ENCODE results near the gene GLMN.

The GLMN gene, protein sequence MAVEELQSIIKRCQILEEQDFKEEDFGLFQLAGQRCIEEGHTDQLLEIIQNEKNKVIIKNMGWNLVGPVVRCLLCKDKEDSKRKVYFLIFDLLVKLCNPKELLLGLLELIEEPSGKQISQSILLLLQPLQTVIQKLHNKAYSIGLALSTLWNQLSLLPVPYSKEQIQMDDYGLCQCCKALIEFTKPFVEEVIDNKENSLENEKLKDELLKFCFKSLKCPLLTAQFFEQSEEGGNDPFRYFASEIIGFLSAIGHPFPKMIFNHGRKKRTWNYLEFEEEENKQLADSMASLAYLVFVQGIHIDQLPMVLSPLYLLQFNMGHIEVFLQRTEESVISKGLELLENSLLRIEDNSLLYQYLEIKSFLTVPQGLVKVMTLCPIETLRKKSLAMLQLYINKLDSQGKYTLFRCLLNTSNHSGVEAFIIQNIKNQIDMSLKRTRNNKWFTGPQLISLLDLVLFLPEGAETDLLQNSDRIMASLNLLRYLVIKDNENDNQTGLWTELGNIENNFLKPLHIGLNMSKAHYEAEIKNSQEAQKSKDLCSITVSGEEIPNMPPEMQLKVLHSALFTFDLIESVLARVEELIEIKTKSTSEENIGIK

DNA sequence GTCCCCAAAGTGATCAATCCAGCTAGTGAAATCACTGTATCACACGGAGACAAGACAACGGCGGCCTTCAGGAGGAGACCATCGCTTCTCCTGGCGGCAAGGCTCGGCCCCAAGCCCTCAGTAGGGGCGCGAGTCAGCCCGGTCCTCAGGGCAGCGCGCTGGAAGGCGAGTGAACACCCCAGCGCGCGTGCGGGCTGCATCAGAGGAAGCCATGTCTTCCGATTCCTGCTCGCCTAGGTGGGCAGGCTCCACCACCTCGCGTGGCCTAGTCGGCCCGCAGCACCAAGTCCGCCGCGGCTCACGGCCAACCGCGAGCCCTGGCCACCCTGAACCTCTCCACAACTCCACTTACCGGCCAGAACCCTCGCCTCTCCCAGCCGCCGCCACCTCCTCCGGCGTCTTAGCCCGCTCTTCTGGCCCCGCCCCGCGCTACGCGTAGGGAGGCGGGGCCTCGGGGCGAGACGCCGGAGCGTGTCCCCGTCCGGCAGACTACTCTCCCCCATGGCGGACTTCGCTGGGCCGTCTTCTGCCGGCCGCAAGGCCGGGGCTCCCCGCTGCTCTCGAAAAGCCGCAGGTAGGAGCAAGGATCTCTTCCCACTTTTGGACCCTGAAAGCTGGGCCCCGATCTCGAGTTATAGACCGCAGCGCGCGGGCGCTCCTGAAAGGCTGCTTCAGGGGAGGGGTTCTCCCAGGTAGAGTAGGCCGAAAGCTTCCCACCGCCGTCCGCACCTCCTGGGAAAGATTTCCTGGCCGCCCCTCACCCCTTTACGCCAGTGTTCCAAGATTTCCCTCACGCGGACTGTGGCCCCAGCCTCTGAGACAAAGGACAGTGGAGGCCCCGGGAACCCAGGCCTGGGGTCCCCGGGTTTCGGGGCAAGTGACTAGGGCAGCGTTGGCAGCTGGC, at the start of gene GLMN, which contains the start of gene RPAP2:
Gene GLMN, minus strand, starts transcription at position 415 of the 904 bp plus-strand sequence. CDS start 988 bp downstream, outside the sequence.
Gene RPAP2, plus strand, starts transcription at position 487 of the 904 bp plus-strand sequence. Its CDS starts 15 bp downstream, at position 502.
- H3K4me3 ChIP-seq (ENCODE audit: low read depth, low read length), result peak within 1 kb of the TSS; percentile 86
- peak; percentile 49 for DNase-seq (ENCODE audit: low read depth)

DNA sequence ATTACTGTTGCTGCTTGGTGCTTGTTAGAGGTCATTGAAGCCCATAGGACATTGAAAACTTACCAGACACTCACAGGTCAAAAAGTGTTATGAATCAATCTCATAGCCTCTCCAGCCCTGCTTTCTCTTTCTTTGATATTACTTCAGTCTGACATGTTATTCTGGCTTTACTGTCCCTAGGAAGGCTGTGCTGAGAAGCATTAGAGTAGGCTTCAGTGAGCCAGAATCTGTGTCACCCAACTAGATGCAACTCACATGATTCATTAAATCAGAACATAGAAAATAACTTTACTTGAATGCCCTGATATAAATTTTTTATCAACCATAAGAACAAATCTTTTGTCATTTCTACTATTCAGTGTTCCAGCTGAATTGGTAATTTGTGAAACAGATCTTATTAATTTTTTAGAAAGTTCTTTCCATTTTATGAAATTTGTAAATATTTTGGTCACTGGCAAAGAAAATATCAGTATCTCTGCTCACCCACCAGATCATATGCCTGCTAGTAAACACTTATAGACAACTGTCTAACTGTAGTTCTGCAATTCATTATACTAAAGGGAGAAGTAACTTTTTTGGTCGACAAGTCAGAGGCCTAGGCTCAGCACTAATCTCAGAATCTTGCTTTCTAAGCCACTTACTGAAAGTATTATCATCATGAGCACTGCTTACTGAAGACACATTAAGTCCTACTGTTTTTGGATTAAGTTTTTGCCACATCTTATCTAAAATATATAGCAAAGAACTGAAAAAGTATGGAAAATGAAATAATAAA, 48.3 kb upstream of the GLMN start:
- no peak for DNase-seq (ENCODE audit: low read depth)
- H3K4me3 ChIP-seq (ENCODE audit: low read depth, low read length), result no peak overlapping the region

DNA sequence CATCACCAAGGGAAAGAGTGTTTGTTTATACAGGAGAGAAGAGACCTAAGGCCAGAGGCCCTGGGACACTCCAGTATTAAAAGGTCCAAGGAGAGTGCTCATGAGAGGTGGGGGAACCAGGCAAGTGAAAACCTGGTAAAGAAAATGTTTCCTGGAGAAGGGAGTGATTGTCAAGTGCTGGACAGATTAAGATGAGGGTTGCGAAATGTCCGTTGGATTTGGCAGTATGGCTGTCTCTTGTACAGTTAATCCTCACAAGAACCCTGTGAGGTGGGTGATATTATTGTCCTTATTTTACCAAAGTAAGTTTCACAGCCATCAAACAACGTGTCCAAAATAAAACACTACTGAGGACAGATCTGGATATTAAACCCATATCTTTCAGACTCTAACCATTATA, 44.3 kb upstream of the GLMN start:
- no peak overlapping the region for H3K4me3 ChIP-seq (ENCODE audit: low read depth, low read length)
- DNase-seq (ENCODE audit: low read depth), result no peak

DNA sequence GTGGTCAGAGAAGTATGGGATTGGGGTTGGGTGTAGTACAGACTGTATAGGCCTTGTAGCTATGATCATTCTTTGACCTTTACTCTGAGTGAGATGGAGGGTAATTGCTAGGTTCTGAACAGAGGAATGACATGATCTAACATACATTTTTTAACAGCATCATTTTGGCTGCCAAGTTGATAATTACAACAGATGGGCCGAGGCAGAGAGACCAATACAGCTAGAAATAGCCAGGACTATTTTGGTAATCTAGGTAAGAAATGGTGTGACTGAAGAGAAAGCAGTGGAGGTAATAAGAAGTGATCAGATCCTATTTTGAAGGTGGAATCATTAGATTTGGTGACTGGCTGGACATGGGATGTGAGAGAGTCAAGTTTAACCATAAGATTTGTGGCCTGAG, 43.6 kb upstream of the GLMN start:
- DNase-seq (ENCODE audit: low read depth), result no peak
- H3K4me3 ChIP-seq (ENCODE audit: low read depth, low read length), result no peak overlapping the region

DNA sequence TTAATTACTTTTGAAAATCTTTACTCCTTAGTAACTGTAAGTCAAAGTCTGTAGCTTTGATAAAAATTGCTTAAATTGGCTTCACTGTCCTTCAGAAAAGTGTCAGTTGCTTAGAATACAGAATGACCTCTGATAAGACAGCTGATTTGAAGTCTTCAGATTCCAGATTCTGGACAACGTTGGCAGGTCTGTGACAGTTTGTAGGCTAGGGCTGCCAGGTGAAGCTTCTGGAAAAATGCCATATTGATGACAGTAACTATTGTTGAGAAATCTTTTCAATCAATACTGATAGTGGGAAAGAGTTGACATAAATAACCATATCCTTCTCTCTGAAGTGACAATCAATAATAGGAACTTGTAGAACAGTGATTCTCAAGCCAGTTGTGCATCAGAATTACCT, 41.4 kb upstream of the GLMN start:
- no peak for DNase-seq (ENCODE audit: low read depth)
- no peak overlapping the region for H3K4me3 ChIP-seq (ENCODE audit: low read depth, low read length)

DNA sequence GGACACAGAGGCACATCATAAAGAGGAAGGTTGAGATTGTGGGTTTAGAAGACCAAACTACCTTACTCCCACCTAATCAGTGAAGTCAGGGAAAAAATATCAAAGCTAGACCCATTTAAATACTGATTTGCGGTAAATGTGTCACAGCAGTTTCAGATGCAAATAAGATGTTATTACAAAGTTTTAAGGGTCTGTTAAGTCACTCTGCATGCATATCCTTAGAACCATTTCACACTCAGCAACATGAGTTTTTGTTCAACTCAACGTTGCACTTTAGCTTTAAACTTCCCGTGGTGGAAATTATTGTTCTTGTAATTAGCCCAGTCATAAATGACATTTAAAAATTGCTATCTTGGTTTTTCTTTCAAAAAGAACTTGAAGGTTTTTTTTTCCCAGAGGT, 34.9 kb upstream of the GLMN start:
- no peak for DNase-seq (ENCODE audit: low read depth)
- no peak overlapping the region for H3K4me3 ChIP-seq (ENCODE audit: low read depth, low read length)

DNA sequence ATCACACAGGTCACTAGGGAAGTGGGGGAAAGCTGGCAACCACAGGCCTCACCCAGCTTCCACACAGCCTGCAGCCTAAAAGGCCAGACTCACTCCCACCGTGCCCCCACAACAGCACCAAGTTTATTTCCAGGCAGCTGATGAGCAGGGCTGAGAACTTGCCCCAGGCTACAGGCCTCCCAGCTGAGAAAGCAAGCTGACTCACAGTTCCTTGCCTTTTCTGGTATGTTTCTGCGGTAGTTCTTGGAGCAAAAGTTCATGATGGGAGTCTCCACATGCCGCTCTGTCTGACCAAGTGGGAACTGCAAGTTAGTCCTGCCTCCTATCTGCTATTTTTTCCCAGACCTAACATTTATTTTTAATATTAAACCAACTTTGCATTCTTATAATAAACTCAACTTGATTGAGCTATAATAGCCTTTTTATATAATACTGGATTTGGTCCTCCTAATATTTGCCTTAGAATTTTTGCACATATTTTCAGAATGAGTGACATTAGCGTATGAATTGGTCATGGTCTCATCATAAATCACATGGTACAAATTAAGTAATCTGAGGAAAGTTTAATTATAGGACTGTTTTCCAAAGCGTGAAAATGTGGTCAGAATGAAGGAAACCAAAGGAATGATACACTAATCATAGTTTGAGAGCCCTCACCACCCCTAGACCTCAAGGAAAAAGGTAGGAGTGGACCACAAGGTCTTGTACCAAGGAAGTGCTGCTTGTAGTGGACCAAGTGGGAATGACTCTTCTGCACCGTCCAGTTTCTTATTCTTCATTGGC, 30.8 kb upstream of the GLMN start:
- H3K4me3 ChIP-seq (ENCODE audit: low read depth, low read length), result no peak overlapping the region
- no peak for DNase-seq (ENCODE audit: low read depth)

DNA sequence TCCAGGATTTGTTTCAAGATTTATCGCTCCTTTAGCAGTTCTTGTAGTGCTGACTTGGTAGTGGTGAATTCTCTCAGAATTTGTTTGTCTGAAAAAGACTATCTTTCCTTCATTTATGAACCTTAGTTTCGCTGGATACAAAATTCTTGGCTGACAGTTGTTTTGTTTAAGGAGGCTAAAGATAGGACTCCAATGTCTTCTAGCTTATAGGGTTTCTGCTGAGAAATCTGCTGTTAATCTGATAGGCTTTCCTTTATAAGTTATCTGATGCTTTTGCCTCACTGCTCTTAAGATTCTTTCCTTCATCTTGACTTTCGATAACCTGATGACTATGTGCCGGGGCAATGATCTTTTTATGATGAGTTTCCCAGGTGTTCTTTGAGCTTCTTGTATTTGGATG, 29.0 kb upstream of the GLMN start:
- DNase-seq (ENCODE audit: low read depth), result no peak

DNA sequence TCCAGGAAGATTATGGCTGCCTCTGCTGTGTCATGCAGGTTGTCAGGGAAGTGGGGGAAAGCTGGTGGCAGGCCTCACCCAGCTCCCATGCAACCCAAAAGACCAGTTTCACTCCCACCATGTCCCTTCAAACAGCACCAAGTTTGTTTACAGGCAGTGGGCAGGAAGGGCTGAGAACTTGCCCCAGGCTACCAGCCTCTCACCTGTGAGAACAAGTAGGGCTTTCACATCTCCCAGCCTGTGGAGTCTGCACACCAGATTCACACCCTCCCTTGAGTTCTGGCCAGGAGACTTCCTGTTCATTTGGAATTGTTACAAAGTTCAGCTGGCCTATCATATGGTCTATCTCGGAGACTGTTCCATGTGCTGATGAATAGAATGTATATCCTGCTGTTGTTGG, 27.9 kb upstream of the GLMN start:
- H3K4me3 ChIP-seq (ENCODE audit: low read depth, low read length), result no peak overlapping the region
- DNase-seq (ENCODE audit: low read depth), result no peak

More for the DNA sequence above, 29.0 kb upstream of the GLMN start:
- no peak overlapping the region for H3K4me3 ChIP-seq (ENCODE audit: low read depth, low read length)

DNA sequence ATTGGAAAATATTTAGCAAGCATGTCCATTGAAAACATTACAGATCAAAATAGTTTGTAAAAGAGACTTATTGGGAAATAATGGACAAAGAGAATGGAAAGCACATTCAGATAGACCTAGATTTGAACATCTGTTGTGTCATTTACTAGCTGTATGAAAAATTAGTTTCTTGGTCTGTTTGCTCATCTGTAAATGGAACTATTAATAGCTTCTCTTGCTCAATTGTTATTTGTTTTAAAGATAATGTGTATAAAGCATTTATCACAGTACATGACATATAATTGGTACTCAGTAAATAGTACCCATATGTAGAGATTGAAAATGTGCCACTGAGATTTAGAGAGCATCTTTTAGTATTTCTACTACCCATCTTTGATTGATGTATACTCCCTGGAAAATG, 26.0 kb upstream of the GLMN start:
- H3K4me3 ChIP-seq (ENCODE audit: low read depth, low read length), result no peak overlapping the region
- DNase-seq (ENCODE audit: low read depth), result no peak

DNA sequence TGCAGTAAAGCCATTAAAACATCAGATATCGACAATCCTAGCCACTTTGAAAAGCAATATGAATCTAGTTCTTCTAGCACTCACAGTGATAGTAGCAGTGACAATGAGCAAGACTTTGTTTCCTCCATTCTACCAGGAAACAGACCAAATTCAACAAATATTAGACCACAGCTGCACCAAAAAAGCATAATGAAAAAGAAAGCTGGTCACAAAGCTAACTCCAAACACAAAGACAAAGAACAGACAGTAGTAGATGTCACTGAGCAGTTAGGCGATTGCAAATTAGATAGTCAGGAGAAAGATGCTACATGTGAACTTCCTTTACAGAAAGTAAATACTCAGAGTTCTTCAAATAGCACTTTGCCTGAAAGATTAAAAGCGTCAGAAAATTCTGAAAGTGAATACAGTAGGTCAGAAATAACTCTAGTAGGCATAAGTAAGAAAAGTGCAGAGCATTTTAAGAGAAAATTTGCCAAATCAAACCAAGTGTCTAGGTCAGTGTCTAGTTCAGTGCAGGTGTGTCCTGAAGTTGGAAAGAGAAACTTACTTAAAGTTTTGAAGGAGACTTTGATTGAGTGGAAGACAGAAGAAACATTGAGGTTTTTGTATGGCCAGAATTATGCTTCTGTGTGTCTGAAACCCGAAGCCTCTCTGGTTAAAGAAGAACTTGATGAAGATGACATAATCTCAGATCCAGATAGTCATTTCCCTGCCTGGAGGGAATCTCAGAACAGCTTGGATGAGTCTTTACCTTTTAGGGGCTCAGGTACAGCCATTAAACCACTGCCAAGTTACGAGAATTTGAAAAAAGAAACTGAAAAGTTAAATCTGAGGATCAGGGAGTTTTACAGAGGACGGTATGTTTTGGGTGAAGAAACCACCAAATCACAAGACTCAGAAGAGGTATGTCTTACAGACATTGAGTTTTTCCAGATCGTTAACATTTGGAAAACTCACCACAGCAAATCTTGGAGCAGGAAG, 25.0 kb upstream of the GLMN start:
- no peak overlapping the region for H3K4me3 ChIP-seq (ENCODE audit: low read depth, low read length)

DNA sequence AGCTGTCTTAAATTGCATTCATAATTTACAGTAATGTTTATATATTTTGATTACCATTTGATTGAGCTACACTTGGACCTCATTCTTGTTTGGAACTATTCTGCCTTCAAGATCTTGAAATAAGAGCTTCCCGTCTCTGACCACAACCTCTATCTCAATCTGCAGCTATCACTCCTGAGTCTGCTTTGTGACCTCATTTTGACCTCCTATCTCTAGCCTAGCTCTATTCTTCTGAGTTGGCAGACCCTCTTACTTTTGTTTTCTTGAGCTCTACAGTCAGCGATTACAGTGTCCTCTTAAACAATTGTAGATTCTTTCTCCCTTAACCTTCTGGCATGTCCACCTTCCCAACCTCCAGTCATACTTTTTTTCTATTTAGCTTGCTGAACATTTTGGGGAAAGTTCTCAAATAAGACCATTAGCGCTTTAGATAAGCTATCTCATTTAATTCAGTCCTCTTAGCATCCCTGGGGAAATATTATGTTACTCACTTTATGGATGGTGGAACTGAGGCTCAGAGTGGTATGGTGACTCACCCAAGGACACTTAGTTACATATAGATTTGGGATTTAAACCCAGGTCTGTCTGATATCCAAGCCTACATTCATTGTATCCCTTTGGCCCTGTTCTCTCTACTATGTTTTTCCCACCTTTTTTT, 19.2 kb upstream of the GLMN start:
- no peak overlapping the region for H3K4me3 ChIP-seq (ENCODE audit: low read depth, low read length)
- DNase-seq (ENCODE audit: low read depth), result no peak

More for the DNA sequence above, 25.0 kb upstream of the GLMN start:
- no peak for DNase-seq (ENCODE audit: low read depth)

DNA sequence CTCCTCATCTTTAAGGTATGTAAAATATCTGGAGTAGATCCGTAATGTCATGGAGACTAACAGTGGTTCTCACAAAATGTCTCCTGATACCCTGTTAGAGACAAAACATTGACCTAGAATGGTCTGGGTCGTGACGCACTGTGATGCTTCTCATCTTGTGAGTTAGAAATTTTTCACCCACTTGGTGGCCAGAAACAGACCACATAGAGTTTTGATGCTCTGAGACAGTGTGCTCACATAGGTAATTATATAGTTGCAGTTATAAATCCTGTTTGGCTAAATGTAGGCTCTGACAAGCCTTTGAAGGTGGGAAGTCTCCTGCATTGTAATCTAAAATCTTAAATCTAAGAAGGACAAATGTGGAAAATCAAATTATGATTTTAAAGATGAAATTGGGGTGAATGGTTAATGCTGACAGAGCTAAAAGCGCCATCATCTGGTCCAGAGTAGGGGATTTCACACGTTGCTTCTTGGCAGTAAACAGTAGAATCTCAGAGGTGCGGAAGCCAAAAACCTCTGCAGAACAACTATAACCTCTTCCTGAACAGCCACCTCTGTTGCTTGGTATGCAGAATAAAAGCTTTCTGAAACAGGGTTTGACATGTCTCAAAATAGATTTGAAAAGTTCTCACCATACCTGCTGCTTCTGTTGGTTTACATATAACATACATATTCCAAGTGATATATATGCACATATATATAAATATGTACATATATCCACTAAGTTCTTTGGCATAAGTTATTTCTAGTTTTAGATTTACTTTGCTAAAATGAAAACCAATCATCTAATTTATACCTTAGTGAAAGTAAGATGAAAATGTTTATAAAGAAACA, 17.2 kb upstream of the GLMN start:
- no peak overlapping the region for H3K4me3 ChIP-seq (ENCODE audit: low read depth, low read length)
- DNase-seq (ENCODE audit: low read depth), result no peak

DNA sequence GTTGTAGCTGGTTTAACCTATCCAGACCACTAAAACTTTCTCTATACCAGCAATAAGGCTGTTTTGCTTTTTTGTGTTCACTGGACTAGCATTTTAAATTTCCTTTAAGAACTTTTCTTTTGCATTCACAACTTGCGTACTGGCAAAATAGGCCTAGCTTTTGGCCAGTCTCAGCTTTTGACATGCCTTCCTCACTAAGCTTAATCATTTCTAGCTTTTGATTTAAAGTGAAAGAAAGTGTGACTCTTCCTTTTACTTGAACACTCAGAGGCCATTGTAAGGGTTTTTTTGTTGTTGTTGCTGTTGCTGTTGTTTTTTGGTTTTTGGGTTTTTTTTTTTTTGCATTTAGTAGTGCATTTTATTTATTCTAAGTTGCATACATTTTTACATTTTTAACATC, 15.2 kb upstream of the GLMN start:
- no peak overlapping the region for H3K4me3 ChIP-seq (ENCODE audit: low read depth, low read length)
- DNase-seq (ENCODE audit: low read depth), result no peak

DNA sequence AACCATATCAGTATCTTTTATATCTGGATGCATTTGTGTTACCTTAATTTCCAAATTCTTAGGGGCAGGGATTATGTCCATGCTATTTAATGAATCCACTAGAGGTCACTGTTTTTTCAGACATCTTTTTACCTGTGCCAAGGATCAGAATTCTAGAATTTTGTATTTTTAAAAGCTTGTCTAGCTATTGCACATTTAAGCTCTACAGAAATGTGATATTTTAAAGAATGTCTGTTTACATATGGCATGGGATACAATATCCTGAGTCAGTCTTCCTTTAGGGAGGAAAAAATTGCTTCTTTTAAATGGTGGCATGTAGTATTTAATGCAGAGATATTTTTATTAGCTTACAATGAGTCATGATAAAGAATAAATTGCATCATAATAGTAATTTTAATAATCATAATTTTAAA, 11.4 kb upstream of the GLMN start:
- H3K4me3 ChIP-seq (ENCODE audit: low read depth, low read length), result no peak overlapping the region
- DNase-seq (ENCODE audit: low read depth), result no peak

DNA sequence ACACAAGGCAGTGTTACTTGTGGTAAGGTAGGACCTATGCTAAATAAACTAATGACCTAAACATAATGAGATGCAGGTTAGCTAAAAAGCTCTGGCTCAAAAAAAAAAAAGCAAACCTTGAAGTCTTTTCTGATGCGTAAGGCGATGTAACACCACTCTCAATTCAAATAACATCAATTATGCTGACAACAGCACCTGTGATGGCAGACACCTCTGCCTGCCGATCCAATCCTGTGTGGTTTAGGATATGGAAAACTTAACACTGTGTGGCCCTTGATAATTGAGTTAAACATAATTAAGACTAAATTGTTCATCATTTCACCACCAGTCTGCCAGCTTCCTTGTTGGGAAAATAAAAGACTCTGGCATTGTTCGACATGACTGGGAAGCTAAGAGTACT, 9.2 kb upstream of the GLMN start:
- no peak overlapping the region for H3K4me3 ChIP-seq (ENCODE audit: low read depth, low read length)
- no peak for DNase-seq (ENCODE audit: low read depth)
